ENCODE data around the gene RNF148. TPM values are rescaled to one million over a fixed set of nuclear protein-coding genes. Genes with fewer than 3 reads are reported as not detected.

The RNF148 gene
- total and polyA plus RNA-seq, 2 experiments from 2014 or later, result not detected

DNA sequence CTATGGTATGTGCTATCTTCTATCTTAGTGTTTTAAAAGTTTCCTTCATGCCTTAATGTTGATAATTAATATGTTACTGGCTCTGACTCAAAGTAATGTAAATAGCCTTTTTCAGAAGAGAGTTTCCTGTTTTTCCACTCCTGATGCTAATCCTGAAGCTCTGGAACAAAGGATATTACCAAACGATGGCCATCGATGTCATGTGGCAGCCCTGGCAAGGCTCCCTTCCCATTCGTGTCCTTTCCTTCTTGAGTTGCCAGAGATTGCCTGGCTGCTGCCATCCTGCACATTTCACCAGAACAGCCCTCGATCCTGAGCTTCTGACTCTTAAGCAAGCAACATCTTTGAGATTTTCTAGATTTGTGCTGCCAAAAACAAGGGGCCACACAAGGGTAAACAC lies 49.8 kb downstream of the RNF148 start:
- H3K9ac ChIP-seq, result no peak overlapping the region
- no peaks in the 10 kb centered on the region for H3K9me3 ChIP-seq (ENCODE audit: low read depth)
- no peak overlapping the region for H3K4me3 ChIP-seq
- no peak for DNase-seq
- no peak overlapping the region for H2AFZ ChIP-seq
- no peaks in the 10 kb centered on the region for H3K27me3 ChIP-seq (replicated peaks; ENCODE audit: insufficient read depth)
- no peaks in the 10 kb centered on the region for H3K9me2 ChIP-seq (ENCODE audit: insufficient read depth)
- no peak overlapping the region for H3K27ac ChIP-seq
- H3K79me2 ChIP-seq (ENCODE audit: insufficient read depth), result no peaks in the 10 kb centered on the region
- H3K4me1 ChIP-seq (ENCODE audit: insufficient read depth), result no peaks in the 10 kb centered on the region
- H4K20me1 ChIP-seq (ENCODE audit: insufficient read depth), result no peaks in the 10 kb centered on the region
- in situ Hi-C loops (cut with MboI), result no loop called here
- H3F3A ChIP-seq (ENCODE audit: insufficient read depth), result no peaks in the 10 kb centered on the region
- WGBS, 2 experiments (ENCODE audit: low coverage in 1 of 2, low lambda C conversion rate in 2 of 2, missing lambda C conversion rate in 2 of 2), result 28 to 55% methylated on average over 4 of the region's 4 CpGs
- TF ChIP-seq EZH2phosphoT487 (IDR thresholded peaks at IDR 0.05; ENCODE audit: insufficient read depth, low read depth), result no peak
- no peak for TF ChIP-seq EZH2 (IDR thresholded peaks at IDR 0.05; ENCODE audit: insufficient read depth, poor library complexity, severe bottlenecking)
- H3K36me3 ChIP-seq (ENCODE audit: low read depth), result no peaks in the 10 kb centered on the region
- no peak overlapping the region for H3K4me2 ChIP-seq (ENCODE audit: unreplicated experiment)

Small RNAs within 50 kb of the gene (small RNA-seq; reads per million reads assigned to genes)
- not detected for gene AC006463.1 (ENCODE audit: low read depth, low replicate concordance)

Other genes starting within 250 kb of the RNF148 start
- gene RNF133, start 3.8 kb downstream of the RNF148 start, total RNA-seq (2014; rRNA removed; shearing (Covaris generic)), result not detected in 2 replicates
- gene RNF133, start 3.8 kb downstream of the RNF148 start, polyA plus RNA-seq (2016; fragmentation: Nextera tagmentation; extraction: Ambion mirVana), result not detected in 2 replicates
- 0.13 and 0.43 TPM in 2 replicates for gene CADPS2, start 183.5 kb upstream of the RNF148 start, total RNA-seq (2014; rRNA removed; shearing (Covaris generic))
- gene CADPS2, start 183.5 kb upstream of the RNF148 start, polyA plus RNA-seq (2016; fragmentation: Nextera tagmentation; extraction: Ambion mirVana), result 0.06 and 0.18 TPM in 2 replicates

Measured in GM23248 (cell line).